Liver (tissue), 9 donors: ENCODE data around the gene DIO3. TPM values are rescaled to one million over a fixed set of nuclear protein-coding genes. Genes with fewer than 3 reads are reported as not detected.

Experiments used
- DNase-seq: peaks from one replicate; pipeline ENCODE4 v3.0.0-alpha.2; 2017; ENCODE audit warnings: low spot score
- H3K27ac ChIP-seq, 2 donors: one replicate each; pipeline ENCODE4 v1.7.0; 2013; ENCODE audit warnings: inconsistent platforms in 2 of 2, low read length in 2 of 2, control low read depth in 1 of 2, low read depth in 1 of 2, mild to moderate bottlenecking in 1 of 2
- H3K27me3 ChIP-seq, 4 donors: one replicate each; pipeline versions ENCODE4 v1.6.1 to v1.7.0; 2013; ENCODE audit warnings: low read length in 3 of 4, inconsistent platforms in 1 of 4, mild to moderate bottlenecking in 1 of 4, moderate library complexity in 1 of 4; ENCODE audit not compliant: control insufficient read depth in 4 of 4, insufficient read depth in 4 of 4
- H3K36me3 ChIP-seq, 4 donors: one replicate each; pipeline versions ENCODE4 v1.6.1 to v1.7.0; 2013; ENCODE audit warnings: low read length in 3 of 4, mild to moderate bottlenecking in 3 of 4, low read depth in 1 of 4, moderate library complexity in 1 of 4; ENCODE audit not compliant: control insufficient read depth in 4 of 4, insufficient read depth in 3 of 4
- H3K4me1 ChIP-seq, 4 donors: one replicate each; pipeline versions ENCODE4 v1.6.1 to v1.7.0; 2013; ENCODE audit warnings: low read length in 3 of 4, mild to moderate bottlenecking in 3 of 4, moderate library complexity in 1 of 4; ENCODE audit not compliant: control insufficient read depth in 4 of 4, insufficient read depth in 4 of 4
- H3K4me3 ChIP-seq, 3 donors: one replicate each; pipeline versions ENCODE4 v1.6.1 to v1.7.0; 2013; ENCODE audit warnings: low read length in 3 of 3, control low read depth in 1 of 3, low read depth in 1 of 3, mild to moderate bottlenecking in 1 of 3
- H3K9ac ChIP-seq, 2 donors: one replicate each; pipeline ENCODE4 v1.7.0; 2013; ENCODE audit warnings: low read length in 2 of 2, mild to moderate bottlenecking in 2 of 2, moderate library complexity in 2 of 2, control low read depth in 1 of 2, low read depth in 1 of 2
- H3K9me3 ChIP-seq, 4 donors: one replicate each; pipeline versions ENCODE4 v1.6.1 to v1.7.0; 2013; ENCODE audit warnings: low read length in 3 of 4; ENCODE audit not compliant: control insufficient read depth in 4 of 4
- CTCF ChIP-seq: fragments of 150-350 bp; IDR thresholded peaks from 2 replicates; pipeline ENCODE4 v1.5.1; 2017; ENCODE audit warnings: improper control_type of control experiment, low read depth, low read length; ENCODE audit not compliant: missing input control
- FOXA1 ChIP-seq: IDR thresholded peaks from 2 replicates; pipeline ENCODE4 v1.6.1; 2016; ENCODE audit warnings: antibody characterized with exemption
- GABPA ChIP-seq, 2 donors: IDR thresholded peaks in 1 of 2; conservative IDR thresholded peaks in 1 of 2; 2 replicates each; pipeline ENCODE4 v1.6.1; 2016; ENCODE audit warnings: antibody characterized with exemption in 2 of 2, mild to moderate bottlenecking in 1 of 2, moderate library complexity in 1 of 2
- HNF4A ChIP-seq, 2 donors: conservative IDR thresholded peaks; 2 replicates each; pipeline ENCODE4 v1.6.1; 2016; ENCODE audit warnings: antibody characterized with exemption in 2 of 2, mild to moderate bottlenecking in 2 of 2
- HNF4G ChIP-seq: IDR thresholded peaks from 2 replicates; pipeline ENCODE4 v1.6.1; 2016; ENCODE audit warnings: antibody characterized with exemption
- JUND ChIP-seq, 2 donors: IDR thresholded peaks; 2 replicates each; pipeline ENCODE4 v1.6.1; 2016; ENCODE audit warnings: antibody characterized with exemption in 2 of 2
- REST ChIP-seq: IDR thresholded peaks from 2 replicates; pipeline ENCODE4 v1.6.1; 2016; ENCODE audit warnings: antibody characterized with exemption, mild to moderate bottlenecking
- TAF1 ChIP-seq: conservative IDR thresholded peaks from 2 replicates; pipeline ENCODE4 v1.6.1; 2016; ENCODE audit warnings: antibody characterized with exemption, mild to moderate bottlenecking
- whole genome bisulfite sequencing: extraction: QIAGEN DNeasy Blood & Tissue Kit; methylation state at CpG from one replicate; pipeline ENCODE4 v1.1.7; 2013; 5-methylcytosine and 5-hydroxymethylcytosine counted together
- polyA plus RNA-seq, 2 donors: library from polyadenylated mRNA; stranded (reverse) in 1 of 2; unstranded in 1 of 2; fragments of 200-250 nt in 1 of 2; fragments of >200 nt in 1 of 2; fragmentation: Nextera tagmentation in 1 of 2; extraction: Ambion mirVana in 1 of 2; gene quantifications; one replicate each; pipeline versions ENCODE4 v1.2.1 to v1.2.3, GENCODE V29; 2013 to 2015
- total RNA-seq, 2 donors: library from RNA; depleted of rRNA; stranded (reverse); fragments of >200 nt; gene quantifications; one replicate each; pipeline ENCODE4 v1.2.3, GENCODE V29; 2014
- TF ChIP-seq, protein P1 (sequence below): IDR thresholded peaks from 2 replicates; pipeline ENCODE4 v1.6.1; 2016; ENCODE audit warnings: antibody characterized with exemption
- donor health status: healthy.
- donor health status: healthy.
- donor health status: healthy.
- donor health status: healthy.
- donor health status: healthy.

DIO3 gene
- total and polyA plus RNA-seq, 4 donors: 0.17 to 9.3 (median 0.51) TPM; not detected in 1

GRCh38 chr14:101598159-101598558, 36.9 kb downstream of the DIO3 start:
- TF ChIP-seq TAF1 (no peak), GABPA (IDR thresholded peaks at IDR 0.05 in 1 of 2, conservative IDR thresholded peaks at IDR 0.05 in 1 of 2) (no peak), JUND (IDR thresholded peaks at IDR 0.05) (no peak)
- TF ChIP-seq, protein P1, sequence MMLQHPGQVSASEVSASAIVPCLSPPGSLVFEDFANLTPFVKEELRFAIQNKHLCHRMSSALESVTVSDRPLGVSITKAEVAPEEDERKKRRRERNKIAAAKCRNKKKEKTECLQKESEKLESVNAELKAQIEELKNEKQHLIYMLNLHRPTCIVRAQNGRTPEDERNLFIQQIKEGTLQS: no peak
- H3K4me3 ChIP-seq: no peak overlapping the region
- no peaks in the 10 kb centered on the region for H3K36me3 ChIP-seq
- no peak for DNase-seq
- H3K9ac ChIP-seq: no peak overlapping the region
- H3K27me3 ChIP-seq: no peaks in the 10 kb centered on the region
- no peak overlapping the region for H3K27ac ChIP-seq
- 91% methylated on average over 6 of the region's 6 CpGs for WGBS
- no peaks in the 10 kb centered on the region for H3K4me1 ChIP-seq
- H3K9me3 ChIP-seq: no peaks in the 10 kb centered on the region

- TF ChIP-seq FOXA1 (no peak), HNF4G (no peak), CTCF (no peak), REST (no peak), TAF1 (no peak)
- H3K27ac ChIP-seq: no peak overlapping the region
- H3K9me3 ChIP-seq: no peaks in the 10 kb centered on the region
- no peaks in the 10 kb centered on the region for H3K36me3 ChIP-seq
- no peak overlapping the region for H3K4me3 ChIP-seq
- 90% methylated on average over 9 of the region's 9 CpGs for WGBS
- H3K9ac ChIP-seq: no peak overlapping the region
- no peaks in the 10 kb centered on the region for H3K27me3 ChIP-seq
- DNase-seq: peak; percentile 23
- no peaks in the 10 kb centered on the region for H3K4me1 ChIP-seq
Measured at GRCh38 chr14:101598571-101599233, 37.4 kb downstream of the DIO3 start.

GRCh38 chr14:101599234-101599885, 38.1 kb downstream of the DIO3 start:
- no peaks in the 10 kb centered on the region for H3K4me1 ChIP-seq
- no peaks in the 10 kb centered on the region for H3K36me3 ChIP-seq
- no peak overlapping the region for H3K9ac ChIP-seq
- DNase-seq: peak; percentile 21
- H3K27ac ChIP-seq: no peak overlapping the region
- no peaks in the 10 kb centered on the region for H3K9me3 ChIP-seq
- TF ChIP-seq TAF1 (no peak), HNF4A (conservative IDR thresholded peaks at IDR 0.05) (no peak)
- WGBS: 89% methylated on average over 13 of the region's 13 CpGs
- H3K27me3 ChIP-seq: no peaks in the 10 kb centered on the region
- no peak overlapping the region for H3K4me3 ChIP-seq
